ENCODE measurements around the gene NPIPA1.
"Not testable (repeated sequence)": the region's sequence is repeated elsewhere in the genome, so short reads cannot be mapped to it uniquely, and the experiment has no call there.

The NPIPA1 gene

GRCh38 chr16:14937143-14937542 is at the start of gene NPIPA1:
NPIPA1 (plus strand) TSS chr16:14937443; CDS start chr16:14937443, 0 bp downstream.
- ATAC-seq: not testable (repeated sequence)

GRCh38 chr16:14892111-14892510 is 45.1 kb upstream of the NPIPA1 start:
- ATAC-seq: not testable (repeated sequence)

- not testable (repeated sequence) for ATAC-seq
These were observed 41.9 kb upstream of the NPIPA1 start for GRCh38 chr16:14895382-14895781.

- ATAC-seq: not testable (repeated sequence)
These were observed 41.2 kb upstream of the NPIPA1 start for GRCh38 chr16:14896023-14896422.

- peak in 1 of 2 donors; percentile 48 for ATAC-seq
These were observed 40.1 kb upstream of the NPIPA1 start for GRCh38 chr16:14897006-14897664.

GRCh38 chr16:14898162-14898561 is 39.1 kb upstream of the NPIPA1 start:
- ATAC-seq: not testable (repeated sequence)

- ATAC-seq: peak in 1 of 2 donors; percentile 69
These were observed 33.9 kb upstream of the NPIPA1 start for GRCh38 chr16:14903191-14903957.

- not testable (repeated sequence) for ATAC-seq
These were observed 27.5 kb upstream of the NPIPA1 start for GRCh38 chr16:14909744-14910143.

- ATAC-seq: peak; percentile 70 to 84
These were observed 26.2 kb upstream of the NPIPA1 start for GRCh38 chr16:14910833-14911629.

- ATAC-seq: not testable (repeated sequence)
These were observed 25.3 kb upstream of the NPIPA1 start for GRCh38 chr16:14911954-14912353.

- ATAC-seq: not testable (repeated sequence)
These were observed 24.7 kb upstream of the NPIPA1 start for GRCh38 chr16:14912588-14912987.

- not testable (repeated sequence) for ATAC-seq
These were observed 18.7 kb upstream of the NPIPA1 start for GRCh38 chr16:14918504-14918903.

- not testable (repeated sequence) for ATAC-seq
These were observed 17.2 kb upstream of the NPIPA1 start for GRCh38 chr16:14919837-14920600.

- ATAC-seq: not testable (repeated sequence)
These were observed 15.0 kb upstream of the NPIPA1 start for GRCh38 chr16:14922285-14922684.

- not testable (repeated sequence) for ATAC-seq
These were observed 14.3 kb upstream of the NPIPA1 start for GRCh38 chr16:14922968-14923367.

- not testable (repeated sequence) for ATAC-seq
These were observed 13.7 kb upstream of the NPIPA1 start for GRCh38 chr16:14923394-14924088.

- not testable (repeated sequence) for ATAC-seq
These were observed 12.9 kb upstream of the NPIPA1 start for GRCh38 chr16:14924359-14924758.

GRCh38 chr16:14924982-14925381 is 12.3 kb upstream of the NPIPA1 start:
- ATAC-seq: not testable (repeated sequence)

GRCh38 chr16:14928064-14928714 is 9.1 kb upstream of the NPIPA1 start:
- peak in 1 of 2 donors; percentile 20 for ATAC-seq

- ATAC-seq: not testable (repeated sequence)
These were observed 8.1 kb upstream of the NPIPA1 start for GRCh38 chr16:14929176-14929575.

- ATAC-seq: not testable (repeated sequence)
These were observed 7.0 kb upstream of the NPIPA1 start for GRCh38 chr16:14930246-14930645.
